Fibroblast of lung (primary cell): ENCODE measurements around the gene CHST4. TPM values are rescaled to one million over a fixed set of nuclear protein-coding genes. Genes with fewer than 3 reads are reported as not detected.

Source experiments
- DNase-seq, 2 donors: peaks; one replicate each; pipeline versions ENCODE4 v3.0.0 to v3.0.0-alpha.2; 2010; ENCODE audit warnings: low read depth in 2 of 2
- H2AFZ ChIP-seq: 2 replicates; pipeline ENCODE4 v1.5.1; 2012; ENCODE audit warnings: low read length, control low read depth, inconsistent platforms
- H3K27ac ChIP-seq: 2 replicates; pipeline ENCODE4 v1.5.1; 2011; ENCODE audit warnings: low read length, control low read depth; ENCODE audit not compliant: insufficient read depth
- H3K27me3 ChIP-seq: 2 replicates; pipeline ENCODE4 v1.5.1; 2011; ENCODE audit warnings: mild to moderate bottlenecking, low read length; ENCODE audit not compliant: control insufficient read depth, insufficient read depth
- H3K36me3 ChIP-seq: 2 replicates; pipeline ENCODE4 v1.5.1; 2011; ENCODE audit warnings: low read length; ENCODE audit not compliant: control insufficient read depth, insufficient read depth
- H3K4me1 ChIP-seq: 2 replicates; pipeline ENCODE4 v1.5.1; 2011; ENCODE audit warnings: low read length; ENCODE audit not compliant: control insufficient read depth, insufficient read depth; ENCODE audit errors: extremely low read depth
- H3K4me2 ChIP-seq: 2 replicates; pipeline ENCODE4 v1.5.1; 2011; ENCODE audit warnings: low read length, control low read depth; ENCODE audit not compliant: insufficient read depth; ENCODE audit errors: extremely low read depth
- H3K4me3 ChIP-seq, 4 experiments: fragments of 200-600 bp in 1 of 4; sonication (generic) in 1 of 4; replicated peaks in 1 of 4; 2 replicates each; pipeline ENCODE4 v1.5.1; 2011 to 2016; ENCODE audit warnings: low read length in 4 of 4, low read depth in 3 of 4, mild to moderate bottlenecking in 3 of 4, control low read depth in 2 of 4, inconsistent platforms in 1 of 4, mixed read lengths in 1 of 4; ENCODE audit not compliant: insufficient read depth in 1 of 4; ENCODE audit errors: control extremely low read depth in 1 of 4
- H3K79me2 ChIP-seq: 2 replicates; pipeline ENCODE4 v1.5.1; 2012; ENCODE audit warnings: mild to moderate bottlenecking, low read length, inconsistent platforms; ENCODE audit not compliant: control insufficient read depth, insufficient read depth
- H3K9ac ChIP-seq: 2 replicates; pipeline ENCODE4 v1.5.1; 2011; ENCODE audit warnings: mild to moderate bottlenecking, low read length, control low read depth; ENCODE audit not compliant: insufficient read depth
- H3K9me3 ChIP-seq: 2 replicates; pipeline ENCODE4 v1.5.1; 2012; ENCODE audit warnings: low read depth, low read length; ENCODE audit not compliant: control insufficient read depth, insufficient read depth
- H4K20me1 ChIP-seq: 2 replicates; pipeline ENCODE4 v1.5.1; 2011; ENCODE audit warnings: low read length; ENCODE audit not compliant: control insufficient read depth, insufficient read depth; ENCODE audit errors: extremely low read depth
- EZH2 ChIP-seq: IDR thresholded peaks from 2 replicates; pipeline ENCODE4 v1.5.1; 2012; ENCODE audit warnings: low read length, control low read depth, mild to moderate bottlenecking; ENCODE audit errors: missing control alignments
- polyA plus RNA-seq, 2 donors: library from polyadenylated mRNA; depleted of rRNA in 1 of 2; stranded (reverse) in 1 of 2; unstranded in 1 of 2; fragments of >200 nt; gene quantifications; 2 replicates each; pipeline ENCODE4 v1.2.1, GENCODE V29; 2011 to 2012; ENCODE audit warnings: missing spikeins in 1 of 2
- total RNA-seq: library from RNA; depleted of rRNA; stranded (reverse); fragments of >200 nt; gene quantifications from 2 replicates; pipeline ENCODE4 v1.2.1, GENCODE V29; 2014
- TF ChIP-seq, protein P1 (sequence below), 2 donors: IDR thresholded peaks in 1 of 2; conservative IDR thresholded peaks in 1 of 2; 1 replicate in 1 of 2; 2 replicates in 1 of 2; pipeline ENCODE4 v1.5.1; 2011 to 2012; ENCODE audit warnings: low read length in 2 of 2, control low read depth in 1 of 2, inconsistent platforms in 1 of 2, low read depth in 1 of 2, mild to moderate bottlenecking in 1 of 2

Gene CHST4
- total and polyA plus RNA-seq, 2 donors (not counting 1 experiment from before 2014, with no cell fraction given): not detected

DNA sequence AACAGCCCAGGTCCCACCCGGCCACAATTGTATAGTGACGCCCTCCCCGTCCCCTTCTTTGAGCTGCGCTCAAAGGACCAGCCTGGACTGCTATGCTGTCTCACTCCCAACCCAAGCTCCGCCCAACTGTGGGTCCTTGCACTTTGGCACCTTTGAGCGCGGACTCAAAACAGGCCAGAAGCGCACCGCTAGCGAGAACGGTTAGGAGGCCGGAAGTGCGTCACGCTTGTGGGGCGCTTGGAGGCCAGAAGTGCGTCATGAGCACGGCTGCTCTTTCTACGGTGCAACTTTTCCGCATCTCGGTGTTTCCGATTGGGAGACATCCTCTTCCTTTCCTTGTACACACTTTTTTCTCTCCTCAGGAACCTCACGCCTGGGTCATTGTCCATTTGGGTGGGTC, 37.1 kb upstream of the CHST4 start, which contains the start of gene ZNF19:
TSS of gene ZNF19 (minus strand) at position 203 of the 400 bp plus-strand sequence. CDS start 7,210 bp downstream, outside the sequence.
- no peaks in the 10 kb centered on the region for H3K79me2 ChIP-seq
- TF ChIP-seq, protein P1, sequence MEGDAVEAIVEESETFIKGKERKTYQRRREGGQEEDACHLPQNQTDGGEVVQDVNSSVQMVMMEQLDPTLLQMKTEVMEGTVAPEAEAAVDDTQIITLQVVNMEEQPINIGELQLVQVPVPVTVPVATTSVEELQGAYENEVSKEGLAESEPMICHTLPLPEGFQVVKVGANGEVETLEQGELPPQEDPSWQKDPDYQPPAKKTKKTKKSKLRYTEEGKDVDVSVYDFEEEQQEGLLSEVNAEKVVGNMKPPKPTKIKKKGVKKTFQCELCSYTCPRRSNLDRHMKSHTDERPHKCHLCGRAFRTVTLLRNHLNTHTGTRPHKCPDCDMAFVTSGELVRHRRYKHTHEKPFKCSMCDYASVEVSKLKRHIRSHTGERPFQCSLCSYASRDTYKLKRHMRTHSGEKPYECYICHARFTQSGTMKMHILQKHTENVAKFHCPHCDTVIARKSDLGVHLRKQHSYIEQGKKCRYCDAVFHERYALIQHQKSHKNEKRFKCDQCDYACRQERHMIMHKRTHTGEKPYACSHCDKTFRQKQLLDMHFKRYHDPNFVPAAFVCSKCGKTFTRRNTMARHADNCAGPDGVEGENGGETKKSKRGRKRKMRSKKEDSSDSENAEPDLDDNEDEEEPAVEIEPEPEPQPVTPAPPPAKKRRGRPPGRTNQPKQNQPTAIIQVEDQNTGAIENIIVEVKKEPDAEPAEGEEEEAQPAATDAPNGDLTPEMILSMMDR (conservative IDR thresholded peaks at IDR 0.05 in 1 of 2, IDR thresholded peaks at IDR 0.05 in 1 of 2; ENCODE audit: low read depth in 1 of 2, low read length in 2 of 2): no peak
- no peaks in the 10 kb centered on the region for H4K20me1 ChIP-seq
- no peak within 1 kb of the TSS for H3K27ac ChIP-seq
- H3K36me3 ChIP-seq: no peaks in the 10 kb centered on the region
- H3K4me3 ChIP-seq: no peak within 1 kb of the TSS
- H3K4me2 ChIP-seq: no peak within 1 kb of the TSS
- no peaks in the 10 kb centered on the region for H3K4me1 ChIP-seq
- H3K9ac ChIP-seq: no peak within 1 kb of the TSS
- H3K27me3 ChIP-seq: no peaks in the 10 kb centered on the region
- DNase-seq: no peak
- no peak within 1 kb of the TSS for H2AFZ ChIP-seq
- H3K9me3 ChIP-seq: no peaks in the 10 kb centered on the region

GRCh38 chr16:71490361-71490760, 35.9 kb upstream of the CHST4 start:
- Histone ChIP-seq H3K9ac (no peak overlapping the region), H3K4me2 (no peak overlapping the region), H3K9me3 (no peaks in the 10 kb centered on the region), H2AFZ (no peak overlapping the region), H3K4me3 (no peak overlapping the region), H3K27ac (no peak overlapping the region), H3K79me2 (no peaks in the 10 kb centered on the region), H4K20me1 (no peaks in the 10 kb centered on the region), H3K4me1 (no peaks in the 10 kb centered on the region), H3K27me3 (no peaks in the 10 kb centered on the region), H3K36me3 (no peaks in the 10 kb centered on the region)
- no peak for DNase-seq
- TF ChIP-seq, protein P1 (conservative IDR thresholded peaks at IDR 0.05 in 1 of 2, IDR thresholded peaks at IDR 0.05 in 1 of 2; ENCODE audit: low read depth in 1 of 2, low read length in 2 of 2): no peak
- TF ChIP-seq EZH2: no peak

DNA sequence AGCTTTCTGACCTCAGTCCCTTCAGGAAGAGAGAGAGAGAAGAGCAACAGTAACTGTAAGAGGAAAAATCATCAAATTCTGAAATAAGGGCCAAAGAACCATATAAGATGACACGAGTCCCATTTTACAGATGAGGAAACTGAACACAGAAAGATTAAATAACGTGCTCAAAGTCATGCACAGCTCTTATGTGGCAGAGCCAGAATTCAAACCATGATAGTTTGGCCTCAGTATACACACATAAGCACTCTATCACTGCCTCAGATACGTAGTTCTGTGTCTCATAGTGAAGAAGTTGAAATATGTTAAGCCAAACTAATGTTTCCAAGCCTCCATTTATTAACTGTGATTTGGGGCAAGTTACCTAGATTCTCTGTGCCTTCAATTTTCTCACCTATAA, 35.2 kb upstream of the CHST4 start:
- H3K27ac ChIP-seq: no peak overlapping the region
- H4K20me1 ChIP-seq: no peaks in the 10 kb centered on the region
- H3K9ac ChIP-seq: no peak overlapping the region
- H3K79me2 ChIP-seq: no peaks in the 10 kb centered on the region
- no peak for TF ChIP-seq EZH2
- TF ChIP-seq, protein P1 (conservative IDR thresholded peaks at IDR 0.05 in 1 of 2, IDR thresholded peaks at IDR 0.05 in 1 of 2; ENCODE audit: low read depth in 1 of 2, low read length in 2 of 2): no peak
- H3K4me2 ChIP-seq: no peak overlapping the region
- H3K4me3 ChIP-seq: no peak overlapping the region
- H3K36me3 ChIP-seq: no peaks in the 10 kb centered on the region
- H3K27me3 ChIP-seq: no peaks in the 10 kb centered on the region
- no peaks in the 10 kb centered on the region for H3K9me3 ChIP-seq
- DNase-seq: no peak
- H3K4me1 ChIP-seq: no peaks in the 10 kb centered on the region
- no peak overlapping the region for H2AFZ ChIP-seq
